Stimulated activated CD4-positive, alpha-beta T cell treated with anti-CD3 and anti-CD28 coated beads, Interleukin-15, amount 100 ng/mL, for 24 hours (primary cell): ENCODE data around the gene GCAT.
A peak's percentile ranks its signal among the peaks of the same experiment; 100 is the strongest.

Source experiments
- DNase-seq: peaks from one replicate; pipeline ENCODE4 v3.0.0-alpha.2; 2020

GCAT gene

DNA sequence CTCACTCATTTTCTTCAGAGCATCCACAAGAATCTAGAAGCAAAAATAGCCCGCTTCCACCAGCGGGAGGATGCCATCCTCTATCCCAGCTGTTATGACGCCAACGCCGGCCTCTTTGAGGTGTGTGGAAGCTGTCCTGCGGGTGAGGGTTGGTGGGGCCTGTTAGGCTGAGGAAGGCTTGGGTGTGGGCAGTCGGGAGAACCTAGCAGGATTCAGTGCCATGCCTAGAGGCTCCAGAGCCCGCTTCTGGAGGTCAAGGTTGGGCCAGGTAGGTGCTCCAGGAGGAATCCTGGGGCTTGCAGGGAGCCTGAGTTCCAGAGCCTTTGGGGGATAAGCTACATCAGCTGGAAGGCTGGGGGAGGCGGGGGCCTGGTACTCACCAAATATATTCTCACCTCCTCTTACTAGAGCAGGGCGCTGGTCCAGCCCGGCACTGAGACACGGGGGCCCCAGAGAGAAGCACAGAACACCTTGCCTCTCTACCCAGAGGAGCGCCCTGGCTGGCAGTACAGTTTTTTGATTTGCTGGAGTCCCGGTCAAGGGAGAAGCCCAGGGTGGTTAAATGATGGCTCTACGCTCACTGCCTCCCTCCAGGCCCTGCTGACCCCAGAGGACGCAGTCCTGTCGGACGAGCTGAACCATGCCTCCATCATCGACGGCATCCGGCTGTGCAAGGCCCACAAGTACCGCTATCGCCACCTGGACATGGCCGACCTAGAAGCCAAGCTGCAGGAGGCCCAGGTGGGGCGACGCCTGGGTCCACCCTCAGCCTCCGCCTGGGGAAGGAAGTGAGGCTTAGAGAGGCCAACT is 5.3 kb downstream of the GCAT start:
- DNase-seq = no peak

DNA sequence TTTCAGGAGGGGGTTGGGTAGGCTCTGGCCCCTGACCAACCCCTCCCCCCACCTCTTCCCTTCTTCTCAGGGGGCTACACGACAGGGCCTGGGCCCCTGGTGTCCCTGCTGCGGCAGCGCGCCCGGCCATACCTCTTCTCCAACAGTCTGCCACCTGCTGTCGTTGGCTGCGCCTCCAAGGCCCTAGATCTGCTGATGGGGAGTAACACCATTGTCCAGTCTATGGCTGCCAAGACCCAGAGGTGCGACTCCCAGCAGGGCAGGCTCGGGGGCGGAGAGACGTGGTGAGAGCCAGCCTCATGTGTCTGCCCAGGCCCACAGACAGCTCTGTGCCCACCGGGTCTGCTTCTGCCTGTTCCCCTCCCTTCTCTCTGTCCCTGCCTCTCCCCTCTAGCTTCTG is 7.9 kb downstream of the GCAT start:
- no peak for DNase-seq

DNA sequence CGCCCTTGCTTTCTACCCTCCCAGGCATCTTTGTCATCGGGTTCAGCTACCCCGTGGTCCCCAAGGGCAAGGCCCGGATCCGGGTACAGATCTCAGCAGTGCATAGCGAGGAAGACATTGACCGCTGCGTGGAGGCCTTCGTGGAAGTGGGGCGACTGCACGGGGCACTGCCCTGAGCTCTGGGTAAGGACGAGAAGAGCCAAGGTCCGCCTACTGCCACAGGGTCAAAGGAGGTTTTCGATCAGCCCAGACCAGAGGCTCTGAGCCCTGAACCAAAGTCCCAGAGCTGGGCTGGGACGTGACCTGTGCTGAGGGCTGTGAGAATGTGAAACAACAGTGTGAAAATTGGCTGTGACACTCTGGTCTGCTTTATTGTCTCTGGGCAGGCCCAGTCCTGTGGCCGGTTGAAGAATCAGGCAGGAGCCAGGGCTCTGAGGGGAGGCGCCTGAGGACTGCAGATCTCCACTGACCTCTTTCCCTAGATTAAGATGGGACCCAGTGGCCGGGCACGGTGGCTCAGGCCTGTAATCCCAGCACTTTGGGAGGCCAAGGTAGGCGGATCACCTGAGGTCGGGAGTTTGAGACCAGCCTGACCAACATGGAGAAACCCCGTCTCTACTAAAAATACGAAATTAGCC is 8.9 kb downstream of the GCAT start:
- DNase-seq = no peak

DNA sequence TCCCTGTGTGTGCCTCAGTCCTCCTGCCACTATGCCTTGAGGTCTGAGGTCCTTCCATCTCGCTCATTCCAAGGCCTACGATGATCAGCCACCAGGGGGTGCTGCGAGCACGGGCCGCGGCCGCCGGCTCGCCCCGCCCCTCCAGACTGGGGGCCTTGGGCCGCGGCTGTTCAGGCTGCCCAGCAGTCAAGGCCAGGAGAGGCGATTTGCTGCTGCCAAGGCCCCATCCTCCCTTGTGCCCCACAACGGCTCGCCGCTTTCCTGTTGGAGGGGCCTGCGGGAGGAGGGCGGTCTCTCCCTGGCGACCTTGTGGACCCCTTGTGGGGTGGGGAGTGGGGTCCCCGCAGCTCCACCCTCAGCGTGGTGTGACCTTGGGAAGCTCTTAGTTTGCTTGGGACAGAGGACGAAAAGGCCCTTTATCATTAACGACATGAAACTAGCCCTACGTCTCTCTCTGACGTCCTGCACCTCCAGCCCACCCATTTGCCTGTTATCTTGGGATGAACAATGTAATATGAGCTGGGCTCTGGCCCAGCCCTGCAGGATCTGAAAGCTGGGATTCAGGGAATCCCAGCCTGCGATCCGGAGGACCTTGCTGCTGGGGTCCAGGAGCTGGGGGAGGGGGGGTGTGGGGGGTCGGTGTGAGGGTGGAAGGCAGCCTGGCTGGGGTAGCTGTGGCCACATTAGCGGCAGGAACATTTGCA is 10.1 kb downstream of the GCAT start:
- peak; percentile 88 for DNase-seq

DNA sequence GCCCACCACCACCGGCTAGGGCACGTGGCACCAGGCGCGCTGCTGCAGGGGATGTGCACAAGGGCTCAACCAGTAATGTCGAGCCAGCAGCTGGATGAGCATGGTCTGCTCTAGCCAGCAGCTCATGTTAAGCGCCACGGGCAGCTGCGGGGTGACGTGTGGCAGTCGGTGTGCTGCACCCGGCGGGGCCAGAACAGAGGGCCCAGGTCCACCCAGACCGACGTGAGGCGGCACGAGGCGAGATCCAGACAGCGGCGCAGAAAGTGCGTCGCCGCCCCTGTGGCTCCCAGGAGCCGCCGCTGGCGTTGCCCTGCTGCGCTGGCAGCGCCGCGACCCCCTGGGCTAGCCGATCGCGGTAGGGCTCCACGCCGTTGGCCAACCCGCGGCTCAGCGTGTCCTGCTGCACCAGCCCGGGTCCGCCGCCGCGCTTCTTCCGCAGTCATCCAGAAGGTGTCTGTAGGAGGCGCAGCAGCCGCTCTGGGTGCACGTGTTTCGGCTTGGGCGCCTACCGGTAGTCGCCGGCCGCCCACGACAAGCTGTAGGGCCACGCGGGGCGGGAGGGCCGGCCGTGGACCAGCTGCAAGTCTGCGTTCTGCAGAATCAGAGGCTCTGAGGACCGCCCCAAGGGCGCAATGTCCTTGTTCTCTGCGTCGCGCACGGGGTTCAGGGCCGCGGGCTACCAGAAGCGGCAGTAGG is 10.8 kb downstream of the GCAT start:
- DNase-seq = peak; percentile 80

DNA sequence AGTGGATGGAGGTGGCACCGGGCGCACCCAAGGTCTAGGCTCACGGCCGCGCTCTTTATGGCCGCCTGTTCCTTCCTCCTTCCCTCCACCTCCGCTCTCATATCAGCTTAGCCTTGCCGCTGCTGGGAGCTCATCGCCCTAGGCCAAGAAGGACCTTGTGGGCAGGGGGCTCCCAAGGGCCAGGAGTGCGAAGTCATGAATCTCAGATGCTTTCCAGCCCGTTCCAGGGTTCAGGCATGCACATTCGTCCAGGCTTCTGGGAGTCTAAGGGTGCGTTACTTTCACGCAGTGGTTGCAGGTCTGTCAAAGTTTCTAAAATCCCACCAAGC is 11.3 kb downstream of the GCAT start:
- DNase-seq = no peak

DNA sequence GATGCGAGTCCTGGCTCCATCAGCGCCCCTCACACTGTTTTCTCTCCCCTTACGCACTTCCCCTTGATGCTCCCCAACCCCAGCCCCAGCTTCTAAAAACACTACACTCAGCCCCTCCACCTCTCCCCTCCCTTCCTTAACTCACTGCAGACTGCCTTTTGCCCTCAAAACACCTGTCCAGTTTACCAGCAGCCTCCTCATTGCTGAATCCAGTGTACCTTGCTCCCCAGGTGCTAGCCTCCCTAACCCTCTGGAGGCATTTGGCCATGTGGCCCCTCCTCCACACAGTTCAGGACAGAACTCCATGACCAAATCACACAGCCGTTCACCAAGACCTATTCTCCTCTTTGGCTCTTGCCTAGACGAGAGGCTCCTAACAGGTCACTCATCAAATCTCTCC is 12.6 kb downstream of the GCAT start:
- DNase-seq = no peak

DNA sequence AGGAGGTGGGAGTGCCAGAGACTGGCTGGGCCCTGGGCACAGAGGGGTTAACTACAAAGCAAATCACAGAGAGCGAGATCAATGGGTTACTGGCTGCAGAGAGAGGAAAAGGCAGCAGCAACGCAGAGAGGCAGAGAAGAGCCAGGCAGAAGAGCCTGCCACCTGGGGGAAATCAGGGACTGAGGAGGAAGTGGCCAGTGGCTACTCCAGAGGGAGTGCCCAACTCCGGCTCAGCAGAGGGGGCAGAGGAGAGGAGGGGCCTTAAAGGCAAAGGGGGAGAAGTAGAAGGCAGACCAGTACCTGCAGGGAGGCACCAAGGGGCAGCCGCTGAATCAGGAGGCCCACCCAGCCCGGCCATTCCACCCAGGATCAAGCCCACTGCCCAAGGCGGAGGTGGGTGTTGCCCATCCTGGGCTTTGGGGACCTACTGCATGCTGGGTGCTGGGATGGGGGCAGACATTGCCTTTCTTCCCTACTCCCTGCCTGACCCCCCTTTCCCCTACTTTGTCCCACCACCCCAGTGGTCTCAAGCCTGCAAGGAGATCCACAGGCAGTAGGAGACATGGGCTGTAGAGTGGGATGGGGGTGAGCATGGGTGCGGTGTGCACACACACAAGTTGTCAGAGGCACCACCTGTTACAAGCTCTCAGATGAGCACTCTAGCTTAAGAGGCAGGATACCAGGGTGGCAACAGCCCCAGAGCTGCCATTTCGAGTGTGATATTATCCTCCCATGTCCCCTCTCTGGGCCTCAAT is 14.5 kb downstream of the GCAT start:
- DNase-seq = no peak

DNA sequence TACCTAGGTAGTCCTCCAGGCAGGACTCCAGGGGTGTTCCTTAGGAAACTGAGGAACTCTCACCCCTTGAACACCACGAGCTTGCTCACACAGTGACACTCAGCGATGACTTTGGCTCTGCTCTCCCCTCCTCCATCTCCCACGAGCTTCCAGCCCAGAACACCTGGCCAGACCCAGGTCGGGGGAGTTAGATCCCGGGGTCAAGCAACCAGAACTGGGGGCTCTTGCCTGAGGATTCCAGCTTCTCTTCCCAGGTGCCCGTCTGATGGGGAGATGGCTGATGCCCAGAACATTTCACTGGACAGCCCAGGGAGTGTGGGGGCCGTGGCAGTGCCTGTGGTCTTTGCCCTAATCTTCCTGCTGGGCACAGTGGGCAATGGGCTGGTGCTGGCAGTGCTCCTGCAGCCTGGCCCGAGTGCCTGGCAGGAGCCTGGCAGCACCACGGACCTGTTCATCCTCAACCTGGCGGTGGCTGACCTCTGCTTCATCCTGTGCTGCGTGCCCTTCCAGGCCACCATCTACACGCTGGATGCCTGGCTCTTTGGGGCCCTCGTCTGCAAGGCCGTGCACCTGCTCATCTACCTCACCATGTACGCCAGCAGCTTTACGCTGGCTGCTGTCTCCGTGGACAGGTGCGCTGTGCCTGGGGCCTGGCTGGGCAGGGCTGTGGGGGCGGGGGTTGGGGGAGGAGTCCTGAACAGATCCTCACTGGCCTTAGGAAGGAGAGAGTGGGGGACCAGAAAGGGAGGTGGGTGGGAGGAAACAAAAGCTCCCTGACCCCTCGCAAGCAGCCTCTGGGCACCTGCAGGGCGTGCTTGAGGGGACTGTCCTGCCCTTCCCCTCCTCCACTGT is 15.6 kb downstream of the GCAT start, which contains the start of gene GALR3:
GALR3 (plus strand) TSS at position 249 of the 852 bp plus-strand sequence; CDS start at position 274, 25 bp downstream.
- no peak for DNase-seq

DNA sequence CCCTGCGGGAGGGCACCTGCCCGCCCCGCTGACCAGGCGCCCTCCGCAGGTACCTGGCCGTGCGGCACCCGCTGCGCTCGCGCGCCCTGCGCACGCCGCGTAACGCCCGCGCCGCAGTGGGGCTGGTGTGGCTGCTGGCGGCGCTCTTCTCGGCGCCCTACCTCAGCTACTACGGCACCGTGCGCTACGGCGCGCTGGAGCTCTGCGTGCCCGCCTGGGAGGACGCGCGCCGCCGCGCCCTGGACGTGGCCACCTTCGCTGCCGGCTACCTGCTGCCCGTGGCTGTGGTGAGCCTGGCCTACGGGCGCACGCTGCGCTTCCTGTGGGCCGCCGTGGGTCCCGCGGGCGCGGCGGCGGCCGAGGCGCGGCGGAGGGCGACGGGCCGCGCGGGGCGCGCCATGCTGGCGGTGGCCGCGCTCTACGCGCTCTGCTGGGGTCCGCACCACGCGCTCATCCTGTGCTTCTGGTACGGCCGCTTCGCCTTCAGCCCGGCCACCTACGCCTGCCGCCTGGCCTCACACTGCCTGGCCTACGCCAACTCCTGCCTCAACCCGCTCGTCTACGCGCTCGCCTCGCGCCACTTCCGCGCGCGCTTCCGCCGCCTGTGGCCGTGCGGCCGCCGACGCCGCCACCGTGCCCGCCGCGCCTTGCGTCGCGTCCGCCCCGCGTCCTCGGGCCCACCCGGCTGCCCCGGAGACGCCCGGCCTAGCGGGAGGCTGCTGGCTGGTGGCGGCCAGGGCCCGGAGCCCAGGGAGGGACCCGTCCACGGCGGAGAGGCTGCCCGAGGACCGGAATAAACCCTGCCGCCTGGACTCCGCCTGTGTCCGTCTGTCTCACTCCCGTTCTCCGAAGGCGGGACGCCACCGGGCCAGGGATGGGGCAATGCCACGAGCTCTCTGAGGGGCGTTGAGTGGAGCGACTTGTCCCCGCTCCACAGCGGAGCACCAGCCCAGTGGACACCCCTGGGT is 17.2 kb downstream of the GCAT start:
- DNase-seq = peak; percentile 44

DNA sequence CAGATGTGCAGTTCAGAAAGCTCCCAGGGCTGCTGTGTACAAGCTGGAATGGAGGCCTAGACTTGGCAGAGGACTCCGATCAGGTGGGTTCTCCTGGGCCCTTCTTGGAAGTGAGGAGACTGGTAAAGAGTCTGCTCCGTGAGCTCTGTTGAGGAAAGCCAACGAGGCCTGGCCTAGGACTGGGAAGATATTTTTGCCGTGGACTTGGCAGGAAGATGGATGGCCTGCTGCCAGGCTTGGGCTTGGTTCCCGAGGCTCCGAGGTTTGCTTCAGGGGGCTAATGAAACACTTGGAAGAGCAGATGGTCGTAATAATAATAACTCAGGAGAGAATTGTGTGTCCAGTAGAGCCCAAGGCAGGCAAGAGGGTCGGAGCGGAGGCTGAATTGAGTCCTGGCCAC is 19.3 kb downstream of the GCAT start:
- DNase-seq = no peak

DNA sequence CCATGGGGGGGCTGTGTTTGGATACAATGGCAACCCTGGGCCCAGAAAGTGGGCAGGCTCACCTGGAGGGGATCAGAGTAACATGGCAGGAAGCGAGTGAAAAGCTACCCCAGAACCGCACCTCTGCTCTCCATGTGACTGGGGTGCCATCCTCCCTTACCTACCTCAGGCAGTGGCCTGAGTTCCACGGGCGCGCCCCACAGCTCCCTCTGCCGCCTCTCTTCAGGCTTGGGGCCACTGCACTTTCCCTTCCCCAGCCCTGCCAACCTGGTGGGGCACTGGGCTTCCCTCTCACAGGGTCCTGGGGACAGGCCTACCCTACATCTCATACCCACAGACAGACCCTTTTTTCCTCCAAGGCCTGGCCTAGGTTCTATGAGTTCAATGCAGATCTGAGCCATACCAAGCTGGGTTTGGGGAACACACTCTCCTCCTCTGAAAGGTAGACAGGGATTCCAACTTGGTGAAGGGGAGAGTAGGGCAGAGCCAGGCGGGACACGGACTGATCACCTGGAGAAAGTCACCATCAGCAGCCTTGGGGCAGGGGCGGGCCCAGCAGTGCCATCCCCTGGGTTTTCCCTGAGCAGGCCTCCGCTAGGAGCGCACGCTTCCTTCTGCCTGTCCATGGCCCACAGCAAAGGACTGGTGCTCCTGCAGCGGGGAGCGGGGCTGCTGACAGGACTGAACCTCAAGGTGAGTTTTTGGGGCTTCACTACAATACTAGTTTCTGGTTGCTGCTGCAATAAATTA is 22.5 kb downstream of the GCAT start:
- no peak for DNase-seq

DNA sequence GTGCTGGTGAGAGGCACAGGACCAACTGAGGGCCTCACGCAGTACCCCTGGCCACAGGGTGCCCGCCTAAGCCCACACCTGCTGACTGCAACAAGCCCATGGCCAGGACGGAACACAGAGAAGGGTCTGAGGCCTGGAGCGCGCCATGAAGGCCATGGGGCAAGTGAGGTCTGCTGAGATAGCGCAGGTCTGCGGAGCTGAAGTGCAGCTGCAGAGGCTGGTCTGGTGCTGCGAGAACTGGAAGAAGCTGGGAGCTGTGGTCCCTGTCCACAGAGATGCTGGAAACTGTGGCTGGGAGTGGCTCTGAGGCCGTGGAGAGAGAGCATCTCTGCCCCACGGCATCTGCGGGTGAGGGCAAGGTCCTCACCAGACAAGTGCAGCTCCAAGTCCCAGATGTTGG is 23.7 kb downstream of the GCAT start:
- DNase-seq = no peak

DNA sequence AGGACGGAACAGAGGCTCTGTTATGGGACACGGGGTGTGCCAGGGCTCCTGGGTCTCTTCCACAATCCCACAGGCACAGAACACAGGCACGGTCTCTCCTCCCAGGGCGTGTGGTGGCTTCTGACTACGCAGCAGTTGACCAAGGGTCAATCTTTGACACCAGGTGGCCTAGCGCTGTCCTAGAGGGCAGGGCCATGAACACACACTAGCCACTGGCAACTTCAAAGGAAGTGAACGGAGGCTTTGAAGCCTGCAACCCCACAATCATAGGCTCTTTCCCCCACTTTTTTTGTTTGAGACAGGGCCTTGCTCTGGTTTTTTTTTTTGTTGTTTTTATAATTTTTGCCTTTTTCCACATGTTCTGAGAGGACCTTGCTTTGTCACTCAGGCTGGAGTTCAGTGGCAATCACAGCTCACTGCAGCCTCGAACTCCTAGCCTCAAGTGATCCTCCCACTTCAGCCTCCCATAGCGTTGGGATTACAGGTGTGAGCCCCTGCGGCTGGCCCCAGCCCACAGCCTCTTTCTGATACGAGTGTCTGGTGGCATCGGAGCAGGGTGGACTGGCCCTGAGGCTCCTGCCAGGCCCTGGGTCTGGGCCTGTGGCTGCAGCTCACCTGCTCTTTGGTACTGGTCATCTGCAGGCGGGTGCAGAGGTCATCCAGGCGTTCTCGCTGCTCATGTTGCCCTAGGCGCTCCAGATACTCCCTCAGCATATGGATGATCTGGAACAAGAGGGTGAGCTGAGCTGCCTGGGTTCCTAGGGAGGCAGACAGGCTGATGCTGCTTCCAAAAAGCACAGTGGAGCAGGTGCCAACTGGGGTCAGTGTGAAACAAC is 24.5 kb downstream of the GCAT start:
- DNase-seq = no peak

DNA sequence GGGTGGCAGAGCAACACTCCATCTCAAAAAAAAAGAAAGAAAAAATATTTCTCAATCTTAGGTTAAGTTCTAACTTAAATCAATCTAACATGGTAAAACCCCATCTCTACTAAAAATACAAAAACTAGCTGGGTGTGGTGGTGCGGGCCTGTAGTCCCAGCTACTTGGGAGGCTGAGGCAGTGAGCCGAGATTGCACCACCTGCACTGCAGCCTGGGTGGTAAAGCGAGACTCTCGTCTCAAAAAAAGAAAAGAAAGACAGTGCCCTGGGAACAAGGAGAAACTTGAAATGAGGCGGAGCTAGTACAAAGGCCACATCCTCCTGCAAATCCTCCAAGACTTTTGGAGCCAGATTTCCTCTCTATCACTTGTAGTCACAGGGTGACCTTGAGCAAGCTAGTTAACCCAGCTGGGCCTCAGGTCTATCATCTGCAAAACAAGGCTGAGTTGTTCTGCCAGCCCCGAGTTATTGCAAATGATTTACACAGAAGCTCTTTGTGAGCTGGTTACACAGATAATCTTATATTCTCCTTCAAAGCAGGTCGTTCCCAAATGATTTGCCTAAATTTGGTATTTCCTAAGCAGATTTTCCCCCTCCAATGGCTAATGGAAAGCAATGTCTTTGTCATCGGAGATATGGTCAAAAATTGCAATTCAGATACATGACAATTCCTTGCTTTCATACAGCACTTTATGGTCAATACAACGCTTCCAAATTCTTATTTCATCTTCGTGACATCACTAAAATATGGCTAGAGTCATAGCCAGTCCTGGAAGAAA is 34.5 kb downstream of the GCAT start:
- DNase-seq = no peak

DNA sequence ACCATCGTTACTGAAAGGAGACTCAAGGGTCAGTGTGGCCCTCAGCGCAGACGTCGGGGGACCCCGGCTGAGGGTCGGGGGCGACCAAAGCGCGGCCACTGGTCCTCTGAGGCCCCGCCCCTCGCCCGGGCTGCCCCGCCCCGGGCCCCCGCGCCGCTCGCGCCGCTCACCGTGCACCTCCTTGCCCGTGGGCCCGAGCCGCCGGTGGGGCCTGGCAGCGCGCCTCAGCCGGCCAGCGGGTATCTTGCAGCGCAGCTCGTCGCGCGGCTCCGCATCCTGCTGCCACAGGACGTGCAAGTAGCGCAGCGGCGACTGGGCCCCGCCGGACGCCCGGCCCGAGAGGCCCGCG is 36.0 kb downstream of the GCAT start:
- peak; percentile 68 for DNase-seq

DNA sequence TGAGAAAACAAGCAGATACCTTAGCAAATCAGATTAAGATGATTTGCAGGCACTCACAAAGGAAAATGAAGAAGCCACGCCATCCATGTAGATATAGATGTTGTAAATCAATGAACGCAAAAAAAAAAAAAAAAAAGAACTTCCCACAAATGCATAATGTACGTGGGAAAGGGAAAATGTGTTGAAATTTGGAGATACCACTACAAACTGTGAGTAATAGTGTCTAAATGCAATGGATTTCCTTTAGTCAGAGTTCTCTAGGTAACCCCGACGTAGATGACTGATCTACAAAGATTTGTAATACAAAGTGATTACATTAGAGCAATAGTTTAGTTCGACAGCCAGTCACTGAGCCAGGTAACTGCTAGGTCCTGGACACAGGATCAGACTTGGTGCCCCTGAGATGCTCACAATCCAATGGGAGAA is 37.2 kb downstream of the GCAT start:
- DNase-seq = no peak

DNA sequence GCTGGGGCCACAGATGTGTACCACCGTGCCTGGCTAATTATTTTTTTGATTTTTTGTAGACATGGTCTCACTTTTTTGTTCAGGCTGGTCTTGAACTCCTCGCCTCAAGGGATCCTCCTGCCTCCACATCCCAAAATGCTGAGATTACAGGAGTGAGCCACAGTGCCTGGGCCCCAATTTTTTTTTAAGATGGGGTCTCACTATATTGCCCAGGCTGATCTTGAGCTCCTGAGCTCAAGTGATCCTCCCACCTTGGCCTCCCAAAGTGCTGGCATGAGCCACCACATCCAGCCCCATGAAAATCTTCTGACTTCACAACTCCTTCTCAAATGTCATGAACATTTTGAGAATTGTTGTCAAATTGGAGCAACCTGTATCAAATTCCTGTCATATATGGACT is 38.7 kb downstream of the GCAT start:
- no peak for DNase-seq
